Measurements from ENCODE around the gene FPR3.
A peak's percentile ranks its signal among the peaks of the same experiment; 100 is the strongest.
"Not testable (repeated sequence)": the region's sequence is repeated elsewhere in the genome, so short reads cannot be mapped to it uniquely, and the experiment has no call there.

The FPR3 gene

GRCh38 chr19:51794885-51795490 lies at the start of gene FPR3:
TSS of gene FPR3 (plus strand) at chr19:51795157. CDS start at chr19:51823749, 28,592 bp downstream.
- no peak for DNase-seq

GRCh38 chr19:51746731-51747130 lies 48.2 kb upstream of the FPR3 start:
- DNase-seq: no peak

GRCh38 chr19:51749979-51750378 lies 45.0 kb upstream of the FPR3 start:
- no peak for DNase-seq

GRCh38 chr19:51750400-51751094 lies 44.4 kb upstream of the FPR3 start:
- DNase-seq: no peak

GRCh38 chr19:51751655-51752054 lies 43.3 kb upstream of the FPR3 start, which contains the start of gene FPR1:
TSS of gene FPR1 (minus strand) at chr19:51751878. CDS start at chr19:51746994, 4,884 bp downstream.
- no peak for DNase-seq

GRCh38 chr19:51754109-51754508 lies 40.8 kb upstream of the FPR3 start:
- DNase-seq: no peak

- no peak for DNase-seq
These were observed 40.2 kb upstream of the FPR3 start for GRCh38 chr19:51754770-51755169.

GRCh38 chr19:51755571-51755970 lies 39.4 kb upstream of the FPR3 start:
- no peak for DNase-seq

- DNase-seq: no peak
These were observed 34.1 kb upstream of the FPR3 start, which contains the start of gene FPR2 for GRCh38 chr19:51760697-51761356. TSS of gene FPR2 (plus strand) at chr19:51761180. CDS start at chr19:51768659, 7,479 bp downstream.

GRCh38 chr19:51761696-51762095 lies 33.3 kb upstream of the FPR3 start:
- no peak for DNase-seq

- no peak for DNase-seq
These were observed 29.9 kb upstream of the FPR3 start for GRCh38 chr19:51765086-51765485.

- no peak for DNase-seq
These were observed 28.5 kb upstream of the FPR3 start for GRCh38 chr19:51766461-51766860.

- no peak for DNase-seq
These were observed 23.4 kb upstream of the FPR3 start for GRCh38 chr19:51771376-51772130.

GRCh38 chr19:51772977-51773376 lies 22.0 kb upstream of the FPR3 start:
- no peak for DNase-seq

GRCh38 chr19:51776561-51776960 lies 18.4 kb upstream of the FPR3 start:
- not testable (repeated sequence) for DNase-seq

- peak; percentile 51 for DNase-seq
These were observed 17.1 kb upstream of the FPR3 start for GRCh38 chr19:51777570-51778462.

GRCh38 chr19:51779181-51779580 lies 15.8 kb upstream of the FPR3 start:
- no peak for DNase-seq

GRCh38 chr19:51779703-51780102 lies 15.3 kb upstream of the FPR3 start:
- no peak for DNase-seq

GRCh38 chr19:51780270-51780669 lies 14.7 kb upstream of the FPR3 start:
- DNase-seq: no peak

GRCh38 chr19:51781999-51782398 lies 13.0 kb upstream of the FPR3 start:
- DNase-seq: no peak

- peak; percentile 5 for DNase-seq
These were observed 11.6 kb upstream of the FPR3 start for GRCh38 chr19:51783372-51783771.

Measured in stimulated activated CD4-positive, alpha-beta T cell treated with anti-CD3 and anti-CD28 coated beads, Interleukin-15, amount 100 ng/mL, for 24 hours (primary cell).